Adrenal gland (tissue), 12 donors: Measurements from ENCODE around the gene RRP15. TPM values are rescaled to one million over a fixed set of nuclear protein-coding genes. Genes with fewer than 3 reads are reported as not detected.
"Not testable (repeated sequence)": the region's sequence is repeated elsewhere in the genome, so short reads cannot be mapped to it uniquely, and the experiment has no call there.

ENCODE experiments used
- DNase-seq, 7 donors: peaks; one replicate each; pipeline ENCODE4 v3.0.0-alpha.2; 2019 to 2020
- H3K27ac ChIP-seq, 5 donors: fragments of 200-600 bp; sonication (generic) in 4 of 5; 1 replicate in 3 of 5; 2 replicates in 2 of 5; pipeline versions ENCODE4 v1.5.1 to v1.8.0; 2016 to 2020; ENCODE audit warnings: mild to moderate bottlenecking in 1 of 5
- H3K27me3 ChIP-seq: fragments of 200-600 bp; 2 replicates; pipeline ENCODE4 v1.8.0; 2021
- H3K36me3 ChIP-seq, 2 donors: fragments of 200-600 bp; replicated peaks in 1 of 2; 1 replicate in 1 of 2; 2 replicates in 1 of 2; pipeline versions ENCODE4 v1.5.1 to v1.8.0; 2018 to 2022
- H3K4me1 ChIP-seq, 2 donors: fragments of 200-600 bp; replicated peaks in 1 of 2; 1 replicate in 1 of 2; 2 replicates in 1 of 2; pipeline versions ENCODE4 v1.5.1 to v1.8.0; 2018 to 2021
- H3K4me3 ChIP-seq, 4 donors: fragments of 200-600 bp; sonication (generic) in 3 of 4; one replicate each; pipeline ENCODE4 v1.5.1; 2016 to 2018
- H3K9me3 ChIP-seq, 3 donors: fragments of 200-600 bp; sonication (generic) in 1 of 3; replicated peaks in 1 of 3; 1 replicate in 2 of 3; 2 replicates in 1 of 3; pipeline versions ENCODE4 v1.5.1 to v1.8.0; 2016 to 2021
- POLR2A ChIP-seq, 2 donors: fragments of 450-650 bp; IDR thresholded peaks; one replicate each; pipeline ENCODE4 v1.6.1; 2017; ENCODE audit warnings: antibody characterized with exemption in 2 of 2, mild to moderate bottlenecking in 2 of 2, moderate library complexity in 1 of 2
- WGBS, 4 donors: extraction: QIAGEN DNeasy Blood & Tissue Kit in 2 of 4; methylation state at CpG; one replicate each; pipeline versions ENCODE4 v1.1.5 to v1.1.7; 2013 to 2017; 5-methylcytosine and 5-hydroxymethylcytosine counted together
- intact Hi-C, 2 donors: fragments of 100-400 bp; cut with DNase I; formaldehyde crosslinking; loops; one replicate each; pipeline versions ENCODE4 v1.14.1 to v1.15.0; 2022 to 2023
- polyA plus RNA-seq, 3 donors: library from polyadenylated mRNA; stranded (reverse); fragments of 200-250 nt in 2 of 3; fragments of 350-450 nt in 1 of 3; fragmentation: Illumina TruSeq in 1 of 3; extraction: RNeasy Lipid Tissue Mini Kit (QIAGEN cat#74804) in 1 of 3; gene quantifications; one replicate each; pipeline ENCODE4 v1.2.3, GENCODE V29; 2013 to 2014
- total RNA-seq, 9 donors: library from RNA; depleted of rRNA in 4 of 9; stranded (reverse); fragments of >200 nt in 4 of 9; fragments of 120-200 nt in 1 of 9; fragmentation: NEBNext Ultra II Directional in 1 of 9; extraction: Animal tissue kit (Norgen Biotek cat#: 25700) in 1 of 9; gene quantifications; one replicate each; pipeline versions ENCODE4 v1.1.0 to v1.2.4, GENCODE V29; 2013 to 2023
- TF ChIP-seq, protein P1 (sequence below), 6 experiments: fragments of 450-650 bp in 4 of 6; fragments of 200-600 bp in 2 of 6; sonication (generic) in 1 of 6; IDR thresholded peaks; 1 replicate in 5 of 6; 2 replicates in 1 of 6; pipeline versions ENCODE4 v1.5.1 to v1.8.0; 2016 to 2021; ENCODE audit warnings: antibody characterized with exemption in 6 of 6, mild to moderate bottlenecking in 2 of 6, moderate library complexity in 1 of 6
- donor health status: healthy with polysubstance abuse.
- donor health status: Bipolar disorder and iron deficiency.
- donor health status: DM: yes; HTN: yes; CAD: no.
- donor health status: DM: no; HTN: no; CAD: no.
- donor health status: DM: no; HTN: no; CAD: no.
- donor health status: DM: yes; HTN: yes; CAD: no.

Gene RRP15
- total and polyA plus RNA-seq, 12 donors: 1.3 to 24.0 (median 11.1) TPM

- Histone ChIP-seq H3K4me3 (no peak overlapping the region), H3K4me1 (no peaks in the 10 kb centered on the region), H3K27ac (no peak overlapping the region), H3K27me3 (no peaks in the 10 kb centered on the region), H3K9me3 (no peaks in the 10 kb centered on the region), H3K36me3 (no peaks in the 10 kb centered on the region)
- 90 to 98% (median 94%) methylated on average over 3 of the region's 3 CpGs for WGBS, 4 donors
- TF ChIP-seq, protein P1, sequence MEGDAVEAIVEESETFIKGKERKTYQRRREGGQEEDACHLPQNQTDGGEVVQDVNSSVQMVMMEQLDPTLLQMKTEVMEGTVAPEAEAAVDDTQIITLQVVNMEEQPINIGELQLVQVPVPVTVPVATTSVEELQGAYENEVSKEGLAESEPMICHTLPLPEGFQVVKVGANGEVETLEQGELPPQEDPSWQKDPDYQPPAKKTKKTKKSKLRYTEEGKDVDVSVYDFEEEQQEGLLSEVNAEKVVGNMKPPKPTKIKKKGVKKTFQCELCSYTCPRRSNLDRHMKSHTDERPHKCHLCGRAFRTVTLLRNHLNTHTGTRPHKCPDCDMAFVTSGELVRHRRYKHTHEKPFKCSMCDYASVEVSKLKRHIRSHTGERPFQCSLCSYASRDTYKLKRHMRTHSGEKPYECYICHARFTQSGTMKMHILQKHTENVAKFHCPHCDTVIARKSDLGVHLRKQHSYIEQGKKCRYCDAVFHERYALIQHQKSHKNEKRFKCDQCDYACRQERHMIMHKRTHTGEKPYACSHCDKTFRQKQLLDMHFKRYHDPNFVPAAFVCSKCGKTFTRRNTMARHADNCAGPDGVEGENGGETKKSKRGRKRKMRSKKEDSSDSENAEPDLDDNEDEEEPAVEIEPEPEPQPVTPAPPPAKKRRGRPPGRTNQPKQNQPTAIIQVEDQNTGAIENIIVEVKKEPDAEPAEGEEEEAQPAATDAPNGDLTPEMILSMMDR (IDR thresholded peaks at IDR 0.05): no peak
- TF ChIP-seq POLR2A (IDR thresholded peaks at IDR 0.05): no peak
- DNase-seq: no peak
- intact Hi-C loops: no loop called here
These were observed 29.2 kb downstream of the RRP15 start for GRCh38 chr1:218314316-218314715.

DNA sequence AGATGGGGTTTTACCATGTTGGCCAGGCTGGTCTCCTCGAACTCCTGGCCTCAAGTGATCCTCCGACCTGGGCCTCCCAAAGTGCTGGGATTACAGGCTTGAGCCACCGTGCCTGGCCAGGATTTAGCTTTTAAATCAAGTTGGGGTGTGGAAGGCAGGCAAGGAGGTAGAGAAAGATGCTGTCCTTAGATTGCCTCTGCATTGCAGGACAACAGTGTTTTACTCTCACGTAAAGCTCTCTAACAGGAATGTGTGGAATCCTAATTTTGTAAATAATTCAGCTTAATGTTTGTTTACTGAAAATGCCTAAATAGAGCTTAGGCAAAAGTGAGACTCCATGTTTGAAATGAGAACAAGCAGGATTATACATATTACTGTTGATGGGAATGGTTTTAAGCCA, 30.5 kb downstream of the RRP15 start:
- no peak overlapping the region for H3K4me3 ChIP-seq
- H3K36me3 ChIP-seq: no peaks in the 10 kb centered on the region
- TF ChIP-seq POLR2A (IDR thresholded peaks at IDR 0.05): no peak
- TF ChIP-seq, protein P1 (IDR thresholded peaks at IDR 0.05): no peak
- intact Hi-C loops: no loop called here
- no peak for DNase-seq
- 93 to 98% (median 97%) methylated on average over 4 of the region's 4 CpGs for WGBS, 4 donors
- H3K27ac ChIP-seq: no peak overlapping the region
- no peaks in the 10 kb centered on the region for H3K4me1 ChIP-seq
- H3K9me3 ChIP-seq: no peaks in the 10 kb centered on the region
- no peaks in the 10 kb centered on the region for H3K27me3 ChIP-seq

- WGBS, 4 donors: 90 to 95% (median 92%) methylated on average over 5 of the region's 5 CpGs
- intact Hi-C loops: no loop called here
These were observed 32.0 kb downstream of the RRP15 start for GRCh38 chr1:218317061-218317460.

DNA sequence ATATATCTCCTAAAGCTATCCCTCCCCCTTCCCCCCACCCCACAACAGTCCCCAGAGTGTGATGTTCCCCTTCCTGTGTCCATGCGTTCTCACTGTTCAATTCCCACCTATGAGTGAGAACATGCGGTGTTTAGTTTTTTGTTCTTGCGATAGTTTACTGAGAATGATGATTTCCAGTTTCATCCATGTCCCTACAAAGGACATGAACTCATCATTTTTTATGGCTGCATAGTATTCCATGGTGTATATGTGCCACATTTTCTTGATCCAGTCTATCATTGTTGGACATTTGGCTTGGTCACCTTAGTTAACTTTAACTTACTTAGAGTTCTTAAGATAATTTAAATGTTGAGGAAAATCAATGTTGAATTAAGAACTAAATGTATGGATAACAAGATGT, 35.1 kb downstream of the RRP15 start:
- H3K27me3 ChIP-seq, intact Hi-C loops, H3K4me3 ChIP-seq, H3K9me3 ChIP-seq, H3K36me3 ChIP-seq, DNase-seq, H3K27ac ChIP-seq, H3K4me1 ChIP-seq: not testable (repeated sequence)
- 92 to 100% (median 94%) methylated on average over 3 of the region's 3 CpGs for WGBS, 4 donors

More at GRCh38 chr1:218317061-218317460, 32.0 kb downstream of the RRP15 start:
- Histone ChIP-seq H3K4me3 (no peak overlapping the region), H3K36me3 (no peaks in the 10 kb centered on the region), H3K9me3 (no peaks in the 10 kb centered on the region), H3K27me3 (no peaks in the 10 kb centered on the region), H3K27ac (no peak overlapping the region), H3K4me1 (no peaks in the 10 kb centered on the region)
- no peak for TF ChIP-seq POLR2A (IDR thresholded peaks at IDR 0.05)
- TF ChIP-seq, protein P1 (IDR thresholded peaks at IDR 0.05): no peak
- no peak for DNase-seq

DNA sequence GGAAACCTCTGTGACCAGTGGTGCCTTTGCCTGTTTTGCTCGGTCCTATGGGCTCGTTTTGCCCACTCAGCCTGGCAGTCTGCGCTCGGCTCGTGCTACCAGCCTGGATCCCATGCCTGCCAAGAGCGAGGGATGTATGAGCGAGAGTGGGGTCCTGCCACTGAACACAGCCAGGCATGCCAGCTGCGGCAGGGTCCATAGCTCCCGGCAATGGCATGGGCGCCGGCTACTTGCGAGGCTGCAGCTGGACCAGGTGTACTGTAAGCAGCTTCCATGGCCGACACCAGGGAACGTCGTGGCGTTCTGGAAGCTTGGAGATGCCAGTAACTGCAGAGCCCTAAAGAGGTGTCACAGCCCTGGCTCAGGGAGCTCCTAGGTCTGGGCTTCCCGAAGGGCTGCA, 37.7 kb downstream of the RRP15 start:
- H3K9me3 ChIP-seq: no peaks in the 10 kb centered on the region
- no peak for TF ChIP-seq POLR2A (IDR thresholded peaks at IDR 0.05)
- TF ChIP-seq, protein P1 (IDR thresholded peaks at IDR 0.05): no peak
- H3K27me3 ChIP-seq: no peaks in the 10 kb centered on the region
- peaks cover 0 to 6% of the 10 kb centered on the region in 2 donors for H3K36me3 ChIP-seq
- DNase-seq: no peak
- no peak overlapping the region for H3K4me3 ChIP-seq
- WGBS, 4 donors: 93 to 96% (median 96%) methylated on average over 12 to 17 of the region's 17 CpGs
- no peaks in the 10 kb centered on the region for H3K4me1 ChIP-seq
- intact Hi-C loops: no loop called here
- H3K27ac ChIP-seq: no peak overlapping the region
